Cortex of kidney (tissue), 1 donor: Measurements from ENCODE around the gene TTC28.
"Not testable (repeated sequence)": the region's sequence is repeated elsewhere in the genome, so short reads cannot be mapped to it uniquely, and the experiment has no call there.

ENCODE experiments used
- DNase-seq: peaks from one replicate; lab custom pipeline; 2025; lab: John Stamatoyannopoulos, UW

Gene TTC28

GRCh38 chr22:28488825-28489224 is 190.8 kb downstream of the TTC28 start:
- DNase-seq, result no peak

DNA sequence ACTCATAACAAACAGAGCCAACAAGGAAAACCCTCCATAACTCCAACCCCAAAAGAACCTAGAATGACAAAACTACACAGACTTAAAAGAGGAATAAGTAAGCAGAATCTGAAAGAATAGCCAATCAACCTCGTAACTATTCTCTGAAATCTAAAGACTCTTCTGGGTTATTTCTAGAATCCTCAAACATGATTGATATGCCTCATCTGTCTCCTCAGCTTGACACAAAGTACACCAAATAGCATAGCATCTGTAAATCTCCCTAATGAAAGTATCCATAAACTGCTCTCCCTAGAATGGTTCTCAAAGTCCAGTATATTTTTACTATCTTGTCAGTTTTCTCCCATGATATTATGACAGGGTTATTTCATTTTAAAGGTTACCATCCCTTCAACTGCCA is 195.0 kb downstream of the TTC28 start:
- no peak for DNase-seq

DNA sequence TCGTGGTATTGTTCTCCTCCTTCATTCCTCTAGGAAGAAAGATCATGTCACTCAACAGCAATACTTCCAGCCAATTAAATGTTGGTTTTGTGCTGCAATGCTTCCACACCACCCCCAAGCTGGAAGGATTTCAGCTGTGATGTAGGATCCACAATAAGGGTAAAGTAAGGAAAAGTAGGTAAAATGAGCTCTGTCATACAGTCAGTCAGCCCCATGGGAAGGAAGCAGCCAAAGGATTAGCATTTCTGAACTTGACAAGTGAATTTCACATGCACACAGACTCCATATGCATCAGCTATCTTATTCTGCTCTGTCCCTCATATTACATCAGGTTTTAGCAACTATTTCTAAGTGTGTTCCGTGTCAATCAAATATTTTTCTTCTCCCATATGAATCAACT is 197.9 kb downstream of the TTC28 start:
- DNase-seq, result no peak

DNA sequence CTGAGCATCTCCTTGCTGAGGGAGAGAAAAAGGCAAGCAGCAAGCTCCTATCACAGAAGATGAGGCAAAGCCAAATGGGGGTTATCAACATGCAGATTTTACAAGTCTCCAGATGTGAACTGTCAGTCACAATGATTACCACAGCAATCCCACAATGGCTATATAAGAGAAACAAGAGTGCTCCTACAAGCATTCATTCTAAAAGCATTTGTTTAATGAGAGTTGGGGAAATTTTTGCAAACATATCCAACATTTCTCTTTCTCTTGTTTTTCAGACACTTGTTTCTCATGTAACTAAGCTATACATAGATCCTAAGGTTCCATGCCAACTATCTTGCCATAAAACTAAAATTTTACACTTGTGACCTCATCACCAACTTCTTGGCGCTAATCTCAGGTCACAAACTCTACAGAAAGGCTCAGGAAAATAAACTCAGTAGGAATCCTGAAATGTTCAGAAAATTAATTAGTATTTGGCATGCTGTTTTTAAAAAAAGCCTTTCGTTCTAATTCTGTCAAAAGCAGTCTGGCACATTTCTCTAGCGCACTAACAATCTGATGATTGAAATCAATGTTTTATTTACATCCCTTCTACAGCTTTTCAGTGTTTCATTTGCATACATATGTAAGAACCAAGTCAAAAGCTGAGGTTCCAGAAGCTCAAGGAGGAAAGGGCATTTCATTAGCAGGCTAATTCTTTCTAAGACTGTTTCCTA is 199.5 kb downstream of the TTC28 start:
- no peak for DNase-seq

DNA sequence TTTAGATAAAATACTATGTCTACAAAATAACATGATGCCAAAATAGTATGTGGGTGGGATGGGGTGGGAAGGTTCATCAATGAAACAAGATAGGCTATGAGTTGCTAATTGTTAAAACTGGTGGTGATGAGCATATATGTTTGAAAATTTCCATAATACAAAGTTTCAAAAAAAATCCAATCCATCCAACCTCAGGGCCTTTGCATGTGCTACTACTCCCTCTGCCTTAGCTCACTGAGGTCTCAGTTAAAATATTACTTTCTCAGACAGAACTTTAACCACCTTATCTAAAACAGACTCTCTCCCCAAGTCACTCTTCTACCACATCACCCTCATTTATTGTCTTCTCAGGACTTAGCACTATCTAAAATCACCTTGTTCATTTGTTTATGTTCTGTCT is 201.1 kb downstream of the TTC28 start:
- DNase-seq, result no peak

GRCh38 chr22:28477556-28477955 is 202.1 kb downstream of the TTC28 start:
- no peak for DNase-seq

DNA sequence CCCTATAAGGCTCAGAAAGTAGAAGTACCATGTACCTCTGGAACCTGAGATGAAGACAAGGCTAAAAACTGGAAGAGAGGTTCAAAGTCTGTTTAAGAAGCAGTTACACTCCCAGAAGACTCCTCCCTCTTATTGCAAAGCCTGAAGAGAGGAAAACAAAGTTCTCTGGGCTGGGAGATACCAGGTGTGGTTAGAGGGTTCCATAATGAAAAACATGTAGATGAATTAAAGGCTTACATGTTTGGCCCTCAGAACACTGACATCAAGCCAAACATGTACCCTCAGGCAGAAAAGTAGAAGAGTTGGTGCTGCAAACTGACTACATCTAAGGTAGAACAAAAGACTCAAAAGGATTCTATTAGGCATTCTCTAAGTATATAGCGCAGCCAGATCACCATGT is 205.3 kb downstream of the TTC28 start:
- no peak for DNase-seq

- DNase-seq, result no peak
These were observed 206.4 kb downstream of the TTC28 start for GRCh38 chr22:28473258-28473657.

GRCh38 chr22:28467055-28467454 is 212.6 kb downstream of the TTC28 start:
- not testable (repeated sequence) for DNase-seq

DNA sequence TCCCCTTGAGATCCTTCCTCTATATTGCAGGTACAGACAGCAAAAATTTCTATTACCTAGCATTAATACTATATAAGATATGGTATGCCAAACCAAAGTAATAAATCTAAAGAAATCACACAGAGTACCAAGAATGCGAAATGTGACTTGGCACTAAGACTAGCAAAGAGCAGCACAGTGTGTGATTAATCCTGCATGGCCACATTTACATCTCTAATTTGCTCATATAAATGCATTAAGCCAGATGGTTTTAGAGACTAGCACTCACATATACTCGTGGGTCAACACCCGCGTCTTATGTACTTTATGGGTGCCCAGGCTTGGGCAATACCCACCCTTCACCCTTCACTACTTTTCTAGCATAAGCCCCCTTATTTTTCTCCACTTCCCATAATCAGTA is 213.2 kb downstream of the TTC28 start:
- no peak for DNase-seq

DNA sequence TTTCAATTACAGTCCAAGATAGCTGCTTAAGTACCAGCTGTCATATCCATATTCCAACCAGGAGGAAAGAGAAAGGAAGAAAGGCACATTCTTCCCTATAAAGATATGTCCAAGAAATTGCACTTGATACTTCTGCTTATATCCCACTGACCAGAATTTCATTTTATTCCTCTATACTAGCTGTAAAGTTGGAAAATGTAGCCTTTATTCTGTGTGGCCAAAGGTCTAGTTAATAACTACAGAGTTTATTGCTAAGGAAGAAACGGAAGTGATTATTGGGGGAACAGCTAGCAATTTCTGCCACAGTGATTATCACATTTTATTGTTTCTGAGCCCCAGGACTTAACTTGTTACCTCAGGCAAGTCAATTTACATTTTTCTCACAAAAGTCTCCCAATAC is 213.8 kb downstream of the TTC28 start:
- DNase-seq, result no peak

- DNase-seq, result no peak
These were observed 215.5 kb downstream of the TTC28 start for GRCh38 chr22:28464127-28464526.

DNA sequence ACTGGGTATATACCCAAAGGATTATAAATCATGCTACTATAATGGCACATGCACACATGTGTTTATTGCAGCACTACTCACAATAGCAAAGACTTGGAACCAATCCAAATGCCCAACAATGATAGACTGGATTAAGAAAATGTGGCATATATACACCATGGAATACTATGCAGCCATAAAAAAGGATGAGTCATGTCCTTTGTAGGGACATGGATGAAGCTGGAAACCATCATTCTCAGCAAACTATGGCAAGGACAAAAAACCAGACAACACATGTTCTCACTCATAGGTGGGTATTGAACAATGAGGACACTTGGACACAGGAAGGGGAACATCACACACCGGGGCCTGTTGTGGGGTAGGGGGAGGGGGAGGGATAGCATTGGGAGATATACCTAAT is 216.2 kb downstream of the TTC28 start:
- not testable (repeated sequence) for DNase-seq

DNA sequence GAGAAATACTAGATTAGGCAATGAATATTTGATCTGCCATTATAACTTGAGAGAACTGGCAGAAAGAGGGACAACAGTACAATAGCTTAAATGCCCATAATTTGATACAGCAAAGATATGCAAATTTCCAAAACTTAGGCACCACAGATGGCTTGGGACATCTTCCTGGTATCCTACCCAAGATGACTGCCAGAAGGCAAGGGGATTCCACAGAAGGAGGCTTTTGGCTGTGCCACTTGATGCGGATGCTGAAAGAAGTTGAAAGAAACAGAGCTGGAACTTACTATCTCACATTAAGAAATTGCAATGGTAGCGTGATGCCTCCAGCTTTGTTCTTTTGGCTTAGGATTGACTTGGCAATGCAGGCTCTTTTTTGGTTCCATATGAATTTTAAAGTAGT is 216.7 kb downstream of the TTC28 start:
- DNase-seq, result no peak

DNA sequence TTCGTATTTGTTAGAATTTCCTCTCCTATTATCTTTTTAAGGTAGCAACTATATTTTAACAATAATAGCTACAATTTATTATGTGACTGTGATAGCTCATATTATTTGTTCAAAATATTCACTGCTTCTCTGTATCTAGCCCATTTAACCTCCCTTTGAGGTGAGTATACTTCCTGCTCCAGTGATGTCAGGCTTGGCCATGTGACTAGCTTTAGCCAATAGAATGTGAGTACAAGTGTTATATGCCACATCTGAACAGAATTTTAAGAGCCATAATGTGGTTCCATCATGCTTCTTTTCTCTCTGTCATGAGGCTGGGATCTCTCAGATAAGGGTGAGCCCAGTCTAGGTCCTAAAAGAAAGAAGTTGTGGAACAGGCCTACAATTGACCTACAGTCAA is 217.6 kb downstream of the TTC28 start:
- no peak for DNase-seq

- no peak for DNase-seq
These were observed 225.1 kb downstream of the TTC28 start for GRCh38 chr22:28454431-28455064.

- DNase-seq, result no peak
These were observed 229.5 kb downstream of the TTC28 start for GRCh38 chr22:28450109-28450508.

DNA sequence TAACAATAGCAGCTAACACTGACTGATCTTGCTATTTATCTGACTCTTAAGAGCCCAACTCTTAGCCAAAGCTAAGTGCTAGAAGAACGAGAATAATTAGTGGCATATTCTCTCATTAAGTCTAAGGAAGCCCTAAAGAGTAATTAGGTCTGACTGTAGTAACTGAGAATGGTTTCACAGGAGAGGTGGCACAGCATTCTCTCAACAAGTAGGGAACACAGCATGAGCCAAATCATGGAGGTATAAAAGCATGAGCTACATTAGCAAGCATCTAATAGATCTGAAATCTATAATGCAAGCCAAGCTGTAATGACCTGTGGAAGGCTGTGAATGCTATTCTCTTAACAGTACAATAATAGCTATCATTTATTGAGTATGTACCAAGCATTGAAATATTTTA is 230.6 kb downstream of the TTC28 start:
- no peak for DNase-seq

DNA sequence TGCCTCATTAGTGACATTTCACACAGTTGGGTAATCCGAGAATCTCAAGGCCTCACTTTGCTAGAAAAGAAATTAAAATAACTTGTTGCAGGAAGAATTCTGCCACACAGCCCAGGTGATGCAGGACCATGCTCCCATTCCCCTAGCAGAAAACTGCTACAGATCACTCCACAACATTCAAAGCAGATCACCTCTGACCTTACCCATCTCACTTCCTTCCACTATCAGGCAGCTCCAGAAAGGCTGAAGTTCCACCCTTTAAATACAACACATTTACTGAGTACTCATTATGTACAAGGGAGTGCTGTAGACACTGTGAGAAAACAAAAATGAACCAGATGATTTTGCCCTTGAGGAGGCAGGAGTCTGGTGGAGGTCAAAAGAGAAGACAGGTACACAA is 231.0 kb downstream of the TTC28 start:
- DNase-seq, result no peak

GRCh38 chr22:28444659-28445058 is 235.0 kb downstream of the TTC28 start:
- DNase-seq, result no peak

DNA sequence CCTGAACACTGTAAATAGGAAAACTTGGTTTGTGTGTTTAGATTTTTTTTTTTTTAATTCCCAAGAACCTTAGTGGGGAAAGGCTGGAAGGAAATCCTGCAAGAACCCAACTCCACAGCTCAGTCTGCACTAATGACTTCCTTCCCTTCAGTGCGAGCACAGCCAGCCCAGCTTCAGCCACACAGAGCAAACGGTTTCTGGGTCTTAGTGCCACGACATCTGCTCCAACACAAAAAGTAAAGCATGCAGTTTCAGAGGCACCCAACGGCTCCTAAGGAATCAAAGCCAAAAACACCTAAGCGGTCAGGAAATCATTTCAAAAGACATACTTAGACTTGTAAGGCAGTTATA is 236.1 kb downstream of the TTC28 start:
- no peak for DNase-seq

DNA sequence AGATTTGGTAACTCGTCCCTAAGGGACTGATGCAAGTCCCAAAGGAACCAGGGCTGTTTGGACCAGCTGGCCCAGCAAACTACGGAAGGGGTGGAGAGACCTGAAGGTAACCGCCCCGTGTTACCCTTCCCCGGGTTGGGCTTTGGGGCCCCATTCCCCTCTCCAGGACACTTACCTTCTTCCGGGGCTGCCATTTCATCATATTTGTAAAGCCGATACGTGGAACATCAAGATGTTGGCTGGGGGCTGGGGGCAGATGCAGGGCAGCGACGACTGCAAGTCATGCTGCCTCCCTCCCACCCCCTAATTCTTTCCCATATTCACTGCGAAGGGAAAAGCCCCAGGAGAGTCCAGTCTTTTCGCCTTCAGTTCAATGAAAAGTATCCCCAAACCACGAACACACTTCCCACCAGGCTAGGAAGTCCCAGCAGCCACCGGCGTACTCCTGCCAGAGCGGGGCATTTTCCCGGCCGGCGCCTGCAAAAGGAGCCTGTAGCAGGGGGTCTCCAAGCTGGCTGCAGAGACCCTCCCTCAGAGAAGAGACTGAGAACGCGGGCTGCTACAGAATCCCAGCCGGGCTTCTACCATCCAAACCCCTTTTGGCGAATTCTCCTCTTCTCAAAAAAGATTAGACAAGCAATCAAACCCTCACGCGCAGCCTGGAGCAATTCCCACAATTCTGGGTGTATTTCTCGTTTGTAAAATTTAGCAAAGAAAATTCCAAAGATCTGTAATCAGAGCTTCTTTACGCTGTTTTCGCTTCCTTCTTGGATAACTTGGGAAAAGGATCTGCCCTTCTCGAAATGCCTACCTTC is 236.7 kb downstream of the TTC28 start:
- no peak for DNase-seq

GRCh38 chr22:28442264-28442710 is 237.4 kb downstream of the TTC28 start:
- DNase-seq, result peak; percentile 32
